SK-N-SH (cell line): ENCODE measurements around the gene FGD2. TPM values are rescaled to one million over a fixed set of nuclear protein-coding genes. Genes with fewer than 3 reads are reported as not detected.

Experiments used
- CTCF ChIA-PET: fragments of 300-600, 350-600 bp; formaldehyde crosslinking; extraction: SDS; loops from one replicate; lab custom pipeline; 2021; lab: Yijun Ruan, JAX
- POLR2A ChIA-PET: fragments of 350-600 bp; sonication (Branson Sonifier 250); formaldehyde crosslinking; extraction: SDS; loops from one replicate; lab custom pipeline; 2020; ENCODE audit warnings: antibody characterized with exemption, inconsistent platforms; lab: Yijun Ruan, JAX
- DNase-seq: peaks from one replicate; pipeline ENCODE4 v3.0.0; 2012
- H2AFZ ChIP-seq: fragments of 200-600 bp; sonication (generic); 2 replicates; pipeline ENCODE4 v1.8.1; 2016; ENCODE audit warnings: antibody characterized with exemption, mild to moderate bottlenecking, low read depth
- H3F3A ChIP-seq: fragments of 200-600 bp; sonication (generic); replicated peaks from 2 replicates; pipeline ENCODE3; 2016; ENCODE audit warnings: antibody characterized with exemption, mild to moderate bottlenecking; ENCODE audit not compliant: insufficient read depth
- H3K27ac ChIP-seq, 2 experiments: fragments of 200-500 bp in 1 of 2; fragments of 200-600 bp in 1 of 2; sonication (Bioruptor generic) in 1 of 2; sonication (generic), shearing (Covaris generic) in 1 of 2; 2 replicates each; pipeline versions ENCODE4 v1.5.1 to v1.6.1; 2014 to 2016; ENCODE audit warnings: low read depth in 2 of 2, inconsistent platforms in 1 of 2, low read length in 1 of 2, mild to moderate bottlenecking in 1 of 2, mixed read lengths in 1 of 2
- H3K27me3 ChIP-seq: fragments of 200-600 bp; sonication (generic), shearing (Covaris generic); 2 replicates; pipeline ENCODE4 v1.6.1; 2016; ENCODE audit warnings: mixed run types; ENCODE audit not compliant: insufficient read depth
- H3K36me3 ChIP-seq, 2 experiments: fragments of 200-500 bp in 1 of 2; fragments of 200-600 bp in 1 of 2; sonication (Bioruptor generic) in 1 of 2; sonication (generic) in 1 of 2; replicated peaks in 1 of 2; 2 replicates each; pipeline versions ENCODE3 to v1.5.1; 2014 to 2016; ENCODE audit warnings: low read length in 1 of 2, mild to moderate bottlenecking in 1 of 2; ENCODE audit not compliant: insufficient read depth in 2 of 2, control insufficient read depth in 1 of 2
- H3K4me1 ChIP-seq, 2 experiments: fragments of 200-500 bp in 1 of 2; fragments of 200-600 bp in 1 of 2; sonication (Bioruptor generic) in 1 of 2; sonication (generic), shearing (Covaris generic) in 1 of 2; 2 replicates each; pipeline versions ENCODE4 v1.5.1 to v1.6.1; 2014 to 2016; ENCODE audit warnings: low read depth in 1 of 2, low read length in 1 of 2, mixed run types in 1 of 2; ENCODE audit not compliant: insufficient read depth in 2 of 2, control insufficient read depth in 1 of 2
- H3K4me2 ChIP-seq: fragments of 200-600 bp; sonication (generic), shearing (Covaris generic); 2 replicates; pipeline ENCODE4 v1.6.1; 2017; ENCODE audit warnings: mixed run types
- H3K4me3 ChIP-seq, 2 experiments: fragments of 200-500 bp in 1 of 2; fragments of 200-600 bp in 1 of 2; sonication (Bioruptor generic) in 1 of 2; sonication (generic), shearing (Covaris generic) in 1 of 2; 2 replicates each; pipeline versions ENCODE4 v1.5.1 to v1.8.1; 2014 to 2016; ENCODE audit warnings: low read depth in 2 of 2, inconsistent platforms in 1 of 2, low read length in 1 of 2, mild to moderate bottlenecking in 1 of 2, mixed read lengths in 1 of 2, moderate library complexity in 1 of 2
- H3K79me2 ChIP-seq: fragments of 200-600 bp; sonication (generic); 2 replicates; pipeline ENCODE4 v1.8.1; 2017; ENCODE audit warnings: mild to moderate bottlenecking; ENCODE audit not compliant: insufficient read depth
- H3K9ac ChIP-seq: fragments of 200-600 bp; sonication (generic); 2 replicates; pipeline ENCODE4 v1.6.1; 2017; ENCODE audit warnings: mixed run types
- H3K9me2 ChIP-seq: fragments of 200-600 bp; sonication (generic); 2 replicates; pipeline ENCODE4 v1.6.1; 2017; ENCODE audit warnings: mixed run types
- H3K9me3 ChIP-seq: fragments of 200-600 bp; sonication (generic); 2 replicates; pipeline ENCODE4 v1.6.1; 2017; ENCODE audit warnings: mixed run types, mild to moderate bottlenecking, moderate library complexity
- H4K20me1 ChIP-seq: fragments of 200-600 bp; sonication (generic); 2 replicates; pipeline ENCODE4 v1.6.1; 2017; ENCODE audit warnings: mild to moderate bottlenecking, mixed run types; ENCODE audit not compliant: insufficient read depth
- CHD2 ChIP-seq: fragments of 150-350 bp; IDR thresholded peaks from 2 replicates; pipeline ENCODE4 v1.6.1; 2018; ENCODE audit warnings: low read length; ENCODE audit not compliant: partially characterized antibody
- FOXJ3 ChIP-seq: sonication (generic); formaldehyde crosslinking; IDR thresholded peaks from 2 replicates; pipeline ENCODE4 v1.5.1; 2020; ENCODE audit warnings: mild to moderate bottlenecking, missing genetic modification reagents
- NRF1 ChIP-seq: IDR thresholded peaks from 2 replicates; pipeline ENCODE4 v1.6.1; 2012; ENCODE audit warnings: low read depth, mild to moderate bottlenecking, low read length
- RAD21 ChIP-seq: IDR thresholded peaks from 2 replicates; pipeline ENCODE4 v1.6.1; 2012; ENCODE audit warnings: mild to moderate bottlenecking, low read length
- SMC3 ChIP-seq: IDR thresholded peaks from 2 replicates; pipeline ENCODE4 v1.6.1; 2012; ENCODE audit warnings: low read depth, low read length, improper control_type of control experiment
- TEAD4 ChIP-seq: IDR thresholded peaks from 2 replicates; pipeline ENCODE4 v1.4.0; 2012; ENCODE audit warnings: mild to moderate bottlenecking, borderline replicate concordance; ENCODE audit not compliant: insufficient read depth
- WGBS: methylation state at CpG from one replicate; pipeline ENCODE4 v1.1.6; 2017; ENCODE audit warnings: low lambda C conversion rate; 5-methylcytosine and 5-hydroxymethylcytosine counted together
- polyA plus RNA-seq, 3 experiments: library from polyadenylated mRNA; depleted of rRNA; stranded (reverse); fragments of >200 nt; gene quantifications; 2 replicates each; pipeline ENCODE4 v1.2.3, GENCODE V29; 2012
- TF ChIP-seq, protein P1 (sequence below): fragments of 200-600 bp; sonication (generic); IDR thresholded peaks from 2 replicates; pipeline ENCODE4 v1.6.1; 2017; ENCODE audit warnings: antibody characterized with exemption, mild to moderate bottlenecking, moderate library complexity
- TF ChIP-seq, protein P2 (sequence below): IDR thresholded peaks from 2 replicates; pipeline ENCODE4 v1.4.0; 2012; ENCODE audit warnings: low read depth, borderline replicate concordance
- TF ChIP-seq, protein P3 (sequence below): fragments of 150-350 bp; IDR thresholded peaks from 2 replicates; pipeline ENCODE4 v1.6.1; 2017; ENCODE audit warnings: antibody characterized with exemption, low read length, low read depth, borderline replicate concordance

Gene FGD2
- polyA plus RNA-seq, 1 of the 3 experiments (the other 2 are of a cell fraction): not detected

DNA sequence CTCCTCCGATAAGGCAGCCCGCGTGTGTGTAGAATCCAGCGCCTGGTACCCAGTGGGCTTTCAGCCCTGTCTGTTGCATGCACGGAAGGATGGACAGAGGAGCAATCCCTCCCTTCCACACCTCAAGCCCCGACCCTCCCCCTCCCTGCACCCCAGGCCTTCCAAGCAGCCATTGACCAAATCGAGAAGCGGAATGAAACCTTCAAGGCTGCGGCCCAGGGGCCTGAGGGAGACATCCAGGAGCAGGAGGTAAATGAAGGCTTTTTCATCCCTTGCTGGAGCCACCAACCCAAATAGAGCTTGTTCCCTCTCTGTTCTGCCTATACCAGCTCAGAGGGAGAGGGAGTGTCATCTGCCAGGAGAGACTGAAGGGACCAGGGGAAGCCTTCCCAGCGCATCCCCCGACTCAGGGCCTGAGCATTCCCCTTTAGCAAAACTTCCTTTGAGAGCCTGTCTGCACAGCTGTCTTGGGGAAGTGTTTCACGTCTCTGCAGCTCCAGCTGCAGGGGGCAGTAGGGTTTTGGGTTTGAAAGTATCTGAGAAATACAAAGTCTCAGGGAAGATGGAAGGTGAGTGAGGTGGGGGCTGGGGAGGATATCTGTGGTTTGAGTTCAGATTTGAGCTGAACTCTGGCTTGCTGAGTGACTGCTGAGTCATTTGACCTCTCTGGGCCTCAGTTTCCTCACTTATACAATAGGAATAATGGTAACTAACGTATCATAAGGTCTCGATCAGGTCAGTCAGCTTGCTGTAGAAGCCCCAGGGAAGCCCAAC is 16.1 kb downstream of the FGD2 start:
- H2AFZ ChIP-seq: no peak overlapping the region
- H3K9me2 ChIP-seq: no peaks in the 10 kb centered on the region
- H3K27ac ChIP-seq: no peak overlapping the region
- H3K79me2 ChIP-seq: no peaks in the 10 kb centered on the region
- POLR2A ChIA-PET: interaction anchor here (1.4 kb wide), 1 partner anchor 189 kb away, joined by 4 read pairs; no protein-coding TSS in a partner anchor
- no peaks in the 10 kb centered on the region for H3K27me3 ChIP-seq
- 94% methylated on average over 13 of the region's 14 CpGs for WGBS
- no peaks in the 10 kb centered on the region for H3K36me3 ChIP-seq
- TF ChIP-seq CHD2: no peak
- peak; percentile 67 for TF ChIP-seq RAD21
- peak; percentile 60 for TF ChIP-seq SMC3
- TF ChIP-seq, protein P1, sequence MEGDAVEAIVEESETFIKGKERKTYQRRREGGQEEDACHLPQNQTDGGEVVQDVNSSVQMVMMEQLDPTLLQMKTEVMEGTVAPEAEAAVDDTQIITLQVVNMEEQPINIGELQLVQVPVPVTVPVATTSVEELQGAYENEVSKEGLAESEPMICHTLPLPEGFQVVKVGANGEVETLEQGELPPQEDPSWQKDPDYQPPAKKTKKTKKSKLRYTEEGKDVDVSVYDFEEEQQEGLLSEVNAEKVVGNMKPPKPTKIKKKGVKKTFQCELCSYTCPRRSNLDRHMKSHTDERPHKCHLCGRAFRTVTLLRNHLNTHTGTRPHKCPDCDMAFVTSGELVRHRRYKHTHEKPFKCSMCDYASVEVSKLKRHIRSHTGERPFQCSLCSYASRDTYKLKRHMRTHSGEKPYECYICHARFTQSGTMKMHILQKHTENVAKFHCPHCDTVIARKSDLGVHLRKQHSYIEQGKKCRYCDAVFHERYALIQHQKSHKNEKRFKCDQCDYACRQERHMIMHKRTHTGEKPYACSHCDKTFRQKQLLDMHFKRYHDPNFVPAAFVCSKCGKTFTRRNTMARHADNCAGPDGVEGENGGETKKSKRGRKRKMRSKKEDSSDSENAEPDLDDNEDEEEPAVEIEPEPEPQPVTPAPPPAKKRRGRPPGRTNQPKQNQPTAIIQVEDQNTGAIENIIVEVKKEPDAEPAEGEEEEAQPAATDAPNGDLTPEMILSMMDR: peak; percentile 54
- H4K20me1 ChIP-seq: no peaks in the 10 kb centered on the region
- no peaks in the 10 kb centered on the region for H3K9me3 ChIP-seq
- no peaks in the 10 kb centered on the region for H3F3A ChIP-seq
- no peak overlapping the region for H3K9ac ChIP-seq
- no peak overlapping the region for H3K4me2 ChIP-seq
- H3K4me3 ChIP-seq: no peak overlapping the region; a peak in 1 of 4 replicates
- CTCF ChIA-PET: interaction anchor here (1.0 to 26.3 kb wide), 11 partner anchors 13 to 256 kb away, joined by 3 to 678 read pairs (median 6); partner anchors contain the start of gene PIM1
- peaks cover 5 to 19% of the 10 kb centered on the region in 2 experiments; a peak in 2 of 4 replicates for H3K4me1 ChIP-seq
- DNase-seq: no peak

DNA sequence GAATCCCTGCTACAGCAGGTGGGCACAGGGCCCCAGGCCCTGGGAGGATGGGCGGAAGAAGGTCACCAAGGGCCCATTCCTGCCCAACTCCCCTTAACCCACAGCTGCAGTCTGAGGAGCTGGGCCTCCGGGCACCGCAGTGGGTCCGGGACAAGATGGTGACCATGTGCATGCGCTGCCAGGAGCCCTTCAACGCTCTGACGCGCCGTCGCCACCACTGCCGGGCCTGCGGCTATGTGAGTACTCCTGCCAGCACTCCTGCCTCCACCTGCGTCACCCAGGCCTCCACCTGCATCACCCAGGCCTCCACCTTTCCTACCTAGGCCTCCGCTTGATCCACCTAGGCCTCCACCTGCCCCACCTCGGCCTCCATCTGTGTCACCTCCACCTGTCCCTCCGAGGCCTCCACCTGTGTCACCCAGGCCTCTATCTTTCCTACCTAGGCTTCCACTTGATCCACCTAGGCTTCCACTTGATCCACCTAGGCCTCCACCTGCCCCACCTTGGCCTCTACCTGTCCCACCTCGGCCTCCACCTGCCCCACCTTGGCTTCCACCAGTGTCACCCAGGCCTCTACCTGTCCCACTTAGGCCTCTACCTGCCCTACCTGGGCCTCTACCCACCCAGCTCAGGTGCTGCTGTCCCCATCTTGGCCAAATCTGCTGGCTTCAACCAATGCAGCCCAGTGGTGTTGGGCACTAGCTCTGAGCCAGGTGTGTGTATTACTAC is 16.8 kb downstream of the FGD2 start:
- H3K36me3 ChIP-seq: no peaks in the 10 kb centered on the region
- no peak overlapping the region for H3K4me2 ChIP-seq
- 91% methylated on average over 14 of the region's 17 CpGs for WGBS
- no peak for DNase-seq
- POLR2A ChIA-PET: interaction anchor here (1.4 kb wide), 1 partner anchor 188 kb away, joined by 4 read pairs; no protein-coding TSS in a partner anchor
- no peaks in the 10 kb centered on the region for H3K9me3 ChIP-seq
- no peak overlapping the region for H3K4me3 ChIP-seq
- no peaks in the 10 kb centered on the region for H3K9me2 ChIP-seq
- H3K27me3 ChIP-seq: no peaks in the 10 kb centered on the region
- CTCF ChIA-PET: interaction anchor here (0.6 to 26.3 kb wide), 12 partner anchors 13 to 257 kb away, joined by 3 to 678 read pairs (median 4); partner anchors contain the start of gene PIM1
- H3K9ac ChIP-seq: no peak overlapping the region
- H3K27ac ChIP-seq: no peak overlapping the region
- peaks cover 5 to 18% of the 10 kb centered on the region in 2 experiments; a peak in 2 of 4 replicates for H3K4me1 ChIP-seq
- H3F3A ChIP-seq: no peaks in the 10 kb centered on the region
- H4K20me1 ChIP-seq: no peaks in the 10 kb centered on the region
- TF ChIP-seq, protein P2, sequence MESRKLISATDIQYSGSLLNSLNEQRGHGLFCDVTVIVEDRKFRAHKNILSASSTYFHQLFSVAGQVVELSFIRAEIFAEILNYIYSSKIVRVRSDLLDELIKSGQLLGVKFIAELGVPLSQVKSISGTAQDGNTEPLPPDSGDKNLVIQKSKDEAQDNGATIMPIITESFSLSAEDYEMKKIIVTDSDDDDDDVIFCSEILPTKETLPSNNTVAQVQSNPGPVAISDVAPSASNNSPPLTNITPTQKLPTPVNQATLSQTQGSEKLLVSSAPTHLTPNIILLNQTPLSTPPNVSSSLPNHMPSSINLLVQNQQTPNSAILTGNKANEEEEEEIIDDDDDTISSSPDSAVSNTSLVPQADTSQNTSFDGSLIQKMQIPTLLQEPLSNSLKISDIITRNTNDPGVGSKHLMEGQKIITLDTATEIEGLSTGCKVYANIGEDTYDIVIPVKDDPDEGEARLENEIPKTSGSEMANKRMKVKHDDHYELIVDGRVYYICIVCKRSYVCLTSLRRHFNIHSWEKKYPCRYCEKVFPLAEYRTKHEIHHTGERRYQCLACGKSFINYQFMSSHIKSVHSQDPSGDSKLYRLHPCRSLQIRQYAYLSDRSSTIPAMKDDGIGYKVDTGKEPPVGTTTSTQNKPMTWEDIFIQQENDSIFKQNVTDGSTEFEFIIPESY: no peak
- no peak for TF ChIP-seq NRF1
- no peak for TF ChIP-seq TEAD4
- TF ChIP-seq FOXJ3 (CRISPR knock-in tag): no peak
- TF ChIP-seq, protein P3, sequence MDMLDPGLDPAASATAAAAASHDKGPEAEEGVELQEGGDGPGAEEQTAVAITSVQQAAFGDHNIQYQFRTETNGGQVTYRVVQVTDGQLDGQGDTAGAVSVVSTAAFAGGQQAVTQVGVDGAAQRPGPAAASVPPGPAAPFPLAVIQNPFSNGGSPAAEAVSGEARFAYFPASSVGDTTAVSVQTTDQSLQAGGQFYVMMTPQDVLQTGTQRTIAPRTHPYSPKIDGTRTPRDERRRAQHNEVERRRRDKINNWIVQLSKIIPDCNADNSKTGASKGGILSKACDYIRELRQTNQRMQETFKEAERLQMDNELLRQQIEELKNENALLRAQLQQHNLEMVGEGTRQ: no peak
- no peak overlapping the region for H2AFZ ChIP-seq
- H3K79me2 ChIP-seq: no peaks in the 10 kb centered on the region
